Neural progenitor cell (in vitro differentiated cells): ENCODE data around the gene ABHD11.

Experiments
- CTCF ChIP-seq: fragments of 200-600 bp; sonication (generic); IDR thresholded peaks from 2 replicates; pipeline ENCODE4 v1.5.1; 2017; ENCODE audit warnings: antibody characterized with exemption, mild to moderate bottlenecking
- EZH2 ChIP-seq: fragments of 200-600 bp; sonication (generic); IDR thresholded peaks from 2 replicates; pipeline ENCODE4 v1.6.1; 2017; ENCODE audit warnings: antibody characterized with exemption, mild to moderate bottlenecking, moderate library complexity
- EZH2phosphoT487 ChIP-seq: fragments of 200-600 bp; sonication (generic); IDR thresholded peaks from 2 replicates; pipeline ENCODE4 v1.6.1; 2017; ENCODE audit warnings: antibody characterized with exemption

GRCh38 chr7:73740212-73740611 lies 1.6 kb upstream of the ABHD11 start:
- TF ChIP-seq CTCF (no peak), EZH2phosphoT487 (no peak), EZH2 (no peak)
